ENCODE measurements around the gene LUC7L3.

Gene LUC7L3, protein sequence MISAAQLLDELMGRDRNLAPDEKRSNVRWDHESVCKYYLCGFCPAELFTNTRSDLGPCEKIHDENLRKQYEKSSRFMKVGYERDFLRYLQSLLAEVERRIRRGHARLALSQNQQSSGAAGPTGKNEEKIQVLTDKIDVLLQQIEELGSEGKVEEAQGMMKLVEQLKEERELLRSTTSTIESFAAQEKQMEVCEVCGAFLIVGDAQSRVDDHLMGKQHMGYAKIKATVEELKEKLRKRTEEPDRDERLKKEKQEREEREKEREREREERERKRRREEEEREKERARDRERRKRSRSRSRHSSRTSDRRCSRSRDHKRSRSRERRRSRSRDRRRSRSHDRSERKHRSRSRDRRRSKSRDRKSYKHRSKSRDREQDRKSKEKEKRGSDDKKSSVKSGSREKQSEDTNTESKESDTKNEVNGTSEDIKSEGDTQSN

DNA sequence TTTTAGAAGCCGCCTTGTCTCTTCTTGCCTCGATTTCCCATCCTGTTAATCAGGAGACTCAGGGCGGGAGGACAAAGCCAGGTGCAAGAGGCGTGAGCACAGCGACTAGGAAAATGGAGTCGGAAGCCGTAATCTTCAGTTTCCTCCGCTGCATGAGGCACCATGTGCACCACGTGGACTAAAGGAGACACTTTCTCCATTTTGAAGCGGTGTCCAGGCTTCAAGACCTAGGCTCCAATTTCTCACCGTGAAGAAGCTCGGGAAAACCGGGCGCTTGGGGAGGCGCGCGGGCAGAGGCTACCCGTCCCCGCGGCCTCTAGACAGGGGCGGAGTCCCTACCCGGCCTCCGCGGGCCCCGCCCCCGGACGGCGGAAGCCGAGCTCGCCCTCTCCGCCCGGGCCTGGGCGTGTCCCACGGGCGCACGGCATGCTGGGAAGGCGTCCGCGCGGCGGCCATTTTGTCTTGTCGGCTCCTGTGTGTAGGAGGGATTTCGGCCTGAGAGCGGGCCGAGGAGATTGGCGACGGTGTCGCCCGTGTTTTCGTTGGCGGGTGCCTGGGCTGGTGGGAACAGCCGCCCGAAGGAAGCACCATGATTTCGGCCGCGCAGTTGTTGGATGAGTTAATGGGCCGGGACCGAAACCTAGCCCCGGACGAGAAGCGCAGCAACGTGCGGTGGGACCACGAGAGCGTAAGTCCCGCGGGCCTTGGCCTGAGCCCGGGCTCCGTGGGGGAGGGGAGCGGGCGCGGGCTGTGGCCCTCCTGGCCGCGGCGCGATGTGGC, at the start of gene LUC7L3:
TSS of gene LUC7L3 (plus strand) at position 460 of the 780 bp plus-strand sequence. CDS start at position 590, 130 bp downstream.
- Histone ChIP-seq H2AFZ (ENCODE audit: low read depth, low read length, severe bottlenecking) (peak within 1 kb of the TSS; percentile 99), H4K20me1 (ENCODE audit: low read depth, low read length) (peaks cover 39% of the 10 kb centered on the region), H3K4me3 (ENCODE audit: insufficient read depth, low read length, poor library complexity, severe bottlenecking) (peak within 1 kb of the TSS; percentile 83), H3K27me3 (ENCODE audit: low read length) (no peaks in the 10 kb centered on the region), H3K79me2 (ENCODE audit: insufficient read depth, low read length) (peaks cover 50% of the 10 kb centered on the region), H3K9me3 (ENCODE audit: insufficient read depth, low read length) (no peaks in the 10 kb centered on the region), H3K4me2 (ENCODE audit: low read depth, low read length, poor library complexity, severe bottlenecking) (peak within 1 kb of the TSS; percentile 95), H3K9me2 (replicated peaks; ENCODE audit: insufficient read depth, low read length) (no peaks in the 10 kb centered on the region), H3F3A (ENCODE audit: insufficient read depth) (0 out of 2 replicates have a peak, but pooled peaks cover 5% of the 10 kb centered on the region), H3K9ac (ENCODE audit: low read length) (peak within 1 kb of the TSS; percentile 90), H3K27ac (ENCODE audit: low read depth, low read length) (peak within 1 kb of the TSS; percentile 58), H3K36me3 (ENCODE audit: low read length) (peaks cover 9% of the 10 kb centered on the region; the same call in 1 of the 2 replicates)
- TF ChIP-seq, protein P1, sequence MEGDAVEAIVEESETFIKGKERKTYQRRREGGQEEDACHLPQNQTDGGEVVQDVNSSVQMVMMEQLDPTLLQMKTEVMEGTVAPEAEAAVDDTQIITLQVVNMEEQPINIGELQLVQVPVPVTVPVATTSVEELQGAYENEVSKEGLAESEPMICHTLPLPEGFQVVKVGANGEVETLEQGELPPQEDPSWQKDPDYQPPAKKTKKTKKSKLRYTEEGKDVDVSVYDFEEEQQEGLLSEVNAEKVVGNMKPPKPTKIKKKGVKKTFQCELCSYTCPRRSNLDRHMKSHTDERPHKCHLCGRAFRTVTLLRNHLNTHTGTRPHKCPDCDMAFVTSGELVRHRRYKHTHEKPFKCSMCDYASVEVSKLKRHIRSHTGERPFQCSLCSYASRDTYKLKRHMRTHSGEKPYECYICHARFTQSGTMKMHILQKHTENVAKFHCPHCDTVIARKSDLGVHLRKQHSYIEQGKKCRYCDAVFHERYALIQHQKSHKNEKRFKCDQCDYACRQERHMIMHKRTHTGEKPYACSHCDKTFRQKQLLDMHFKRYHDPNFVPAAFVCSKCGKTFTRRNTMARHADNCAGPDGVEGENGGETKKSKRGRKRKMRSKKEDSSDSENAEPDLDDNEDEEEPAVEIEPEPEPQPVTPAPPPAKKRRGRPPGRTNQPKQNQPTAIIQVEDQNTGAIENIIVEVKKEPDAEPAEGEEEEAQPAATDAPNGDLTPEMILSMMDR (IDR thresholded peaks at IDR 0.05; ENCODE audit: insufficient read depth, low read length, poor library complexity, severe bottlenecking), result no peak
- no peak for TF ChIP-seq EZH2phosphoT487 (conservative IDR thresholded peaks at IDR 0.05; ENCODE audit: low read length)

DNA sequence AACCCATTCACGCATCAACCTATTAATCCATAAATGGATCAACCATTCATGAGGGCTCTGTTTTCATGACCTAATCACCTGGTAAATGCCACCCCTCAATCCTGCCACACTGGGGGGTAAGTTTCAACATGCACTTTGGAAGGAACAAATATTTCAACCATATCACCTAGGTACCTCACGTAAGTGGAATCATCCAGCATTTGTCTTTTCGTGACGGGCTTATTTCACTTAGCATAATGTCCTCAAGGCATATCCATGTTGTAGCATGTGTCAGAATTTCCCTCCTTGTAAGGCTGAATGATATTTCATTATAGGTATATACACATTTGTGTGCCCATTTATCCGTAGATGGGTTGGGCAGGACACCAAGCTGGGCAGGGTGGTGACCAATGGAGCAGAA, 47.3 kb upstream of the LUC7L3 start:
- no peaks in the 10 kb centered on the region for H3K9me3 ChIP-seq (ENCODE audit: insufficient read depth, low read length)
- H3K9me2 ChIP-seq (replicated peaks; ENCODE audit: insufficient read depth, low read length), result no peaks in the 10 kb centered on the region
- no peaks in the 10 kb centered on the region for H3F3A ChIP-seq (ENCODE audit: insufficient read depth)
- no peak overlapping the region for H2AFZ ChIP-seq (ENCODE audit: low read depth, low read length, severe bottlenecking)
- H3K4me3 ChIP-seq (ENCODE audit: insufficient read depth, low read length, poor library complexity, severe bottlenecking), result no peak overlapping the region
- no peaks in the 10 kb centered on the region for H3K36me3 ChIP-seq (ENCODE audit: low read length)
- H3K4me2 ChIP-seq (ENCODE audit: low read depth, low read length, poor library complexity, severe bottlenecking), result no peak overlapping the region
- H3K27me3 ChIP-seq (ENCODE audit: low read length), result no peaks in the 10 kb centered on the region
- TF ChIP-seq, protein P1 (IDR thresholded peaks at IDR 0.05; ENCODE audit: insufficient read depth, low read length, poor library complexity, severe bottlenecking), result no peak
- no peak for TF ChIP-seq EZH2phosphoT487 (conservative IDR thresholded peaks at IDR 0.05; ENCODE audit: low read length)
- H3K79me2 ChIP-seq (ENCODE audit: insufficient read depth, low read length), result no peaks in the 10 kb centered on the region
- no peaks in the 10 kb centered on the region for H4K20me1 ChIP-seq (ENCODE audit: low read depth, low read length)
- no peak overlapping the region for H3K27ac ChIP-seq (ENCODE audit: low read depth, low read length)
- no peak overlapping the region for H3K9ac ChIP-seq (ENCODE audit: low read length)

DNA sequence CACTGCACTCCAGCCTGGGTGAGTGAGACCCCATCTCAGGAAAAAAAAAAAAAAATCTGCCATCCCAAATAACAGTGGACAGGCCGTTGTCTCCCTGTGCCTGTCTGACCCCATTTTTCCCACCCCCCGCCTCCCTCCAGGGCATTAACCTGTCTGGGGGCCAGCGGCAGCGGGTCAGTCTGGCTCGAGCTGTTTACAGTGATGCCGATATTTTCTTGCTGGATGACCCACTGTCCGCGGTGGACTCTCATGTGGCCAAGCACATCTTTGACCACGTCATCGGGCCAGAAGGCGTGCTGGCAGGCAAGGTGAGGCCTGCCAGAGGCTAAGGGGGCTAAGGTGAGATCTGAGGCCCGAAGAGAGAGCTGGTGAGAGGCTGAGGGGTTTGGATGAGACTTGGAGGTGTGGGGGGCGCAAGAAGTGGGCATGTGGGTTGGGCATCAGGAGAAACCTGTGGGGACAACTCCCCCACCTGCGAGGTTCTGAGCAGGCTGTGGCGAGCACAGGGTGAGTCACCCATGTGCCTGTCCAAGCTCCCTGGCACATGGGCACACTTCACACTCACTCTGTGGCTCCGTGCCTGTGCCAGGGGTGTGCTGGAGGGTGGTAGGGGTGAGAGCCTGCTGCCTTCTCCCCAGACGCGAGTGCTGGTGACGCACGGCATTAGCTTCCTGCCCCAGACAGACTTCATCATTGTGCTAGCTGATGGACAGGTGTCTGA, 46.4 kb upstream of the LUC7L3 start:
- Histone ChIP-seq H3K4me2 (ENCODE audit: low read depth, low read length, poor library complexity, severe bottlenecking) (no peak overlapping the region), H2AFZ (ENCODE audit: low read depth, low read length, severe bottlenecking) (no peak overlapping the region), H3K27ac (ENCODE audit: low read depth, low read length) (no peak overlapping the region), H3K27me3 (ENCODE audit: low read length) (no peaks in the 10 kb centered on the region), H4K20me1 (ENCODE audit: low read depth, low read length) (no peaks in the 10 kb centered on the region), H3K36me3 (ENCODE audit: low read length) (no peaks in the 10 kb centered on the region), H3K9me2 (replicated peaks; ENCODE audit: insufficient read depth, low read length) (no peaks in the 10 kb centered on the region), H3K9me3 (ENCODE audit: insufficient read depth, low read length) (no peaks in the 10 kb centered on the region), H3F3A (ENCODE audit: insufficient read depth) (no peaks in the 10 kb centered on the region), H3K4me3 (ENCODE audit: insufficient read depth, low read length, poor library complexity, severe bottlenecking) (no peak overlapping the region), H3K9ac (ENCODE audit: low read length) (no peak overlapping the region), H3K79me2 (ENCODE audit: insufficient read depth, low read length) (no peaks in the 10 kb centered on the region)
- no peak for TF ChIP-seq EZH2phosphoT487 (conservative IDR thresholded peaks at IDR 0.05; ENCODE audit: low read length)
- TF ChIP-seq, protein P1 (IDR thresholded peaks at IDR 0.05; ENCODE audit: insufficient read depth, low read length, poor library complexity, severe bottlenecking), result no peak

Measured in SU-DHL-6 (cell line).